ENCODE results near the gene SH3BP2.
A peak's percentile ranks its signal among the peaks of the same experiment; 100 is the strongest.

SH3BP2 gene

GRCh38 chr4:2878346-2878745 lies 85.5 kb downstream of the SH3BP2 start:
- peaks cover 4% of the 10 kb centered on the region for H3K4me1 Mint-ChIP-seq
- TF ChIP-seq, protein P1, sequence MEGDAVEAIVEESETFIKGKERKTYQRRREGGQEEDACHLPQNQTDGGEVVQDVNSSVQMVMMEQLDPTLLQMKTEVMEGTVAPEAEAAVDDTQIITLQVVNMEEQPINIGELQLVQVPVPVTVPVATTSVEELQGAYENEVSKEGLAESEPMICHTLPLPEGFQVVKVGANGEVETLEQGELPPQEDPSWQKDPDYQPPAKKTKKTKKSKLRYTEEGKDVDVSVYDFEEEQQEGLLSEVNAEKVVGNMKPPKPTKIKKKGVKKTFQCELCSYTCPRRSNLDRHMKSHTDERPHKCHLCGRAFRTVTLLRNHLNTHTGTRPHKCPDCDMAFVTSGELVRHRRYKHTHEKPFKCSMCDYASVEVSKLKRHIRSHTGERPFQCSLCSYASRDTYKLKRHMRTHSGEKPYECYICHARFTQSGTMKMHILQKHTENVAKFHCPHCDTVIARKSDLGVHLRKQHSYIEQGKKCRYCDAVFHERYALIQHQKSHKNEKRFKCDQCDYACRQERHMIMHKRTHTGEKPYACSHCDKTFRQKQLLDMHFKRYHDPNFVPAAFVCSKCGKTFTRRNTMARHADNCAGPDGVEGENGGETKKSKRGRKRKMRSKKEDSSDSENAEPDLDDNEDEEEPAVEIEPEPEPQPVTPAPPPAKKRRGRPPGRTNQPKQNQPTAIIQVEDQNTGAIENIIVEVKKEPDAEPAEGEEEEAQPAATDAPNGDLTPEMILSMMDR (IDR thresholded peaks at IDR 0.05), result no peak
- H3K4me3 Mint-ChIP-seq, result no peak overlapping the region
- H3K9me3 Mint-ChIP-seq, result no peaks in the 10 kb centered on the region
- no peaks in the 10 kb centered on the region for H3K27me3 Mint-ChIP-seq (ENCODE audit: low read depth, poor library complexity)
- no peak for DNase-seq
- peaks cover 70% of the 10 kb centered on the region for H3K36me3 Mint-ChIP-seq (ENCODE audit: low read depth)
- peak overlapping the region; percentile 11 for H3K27ac Mint-ChIP-seq

- peaks cover 4% of the 10 kb centered on the region for H3K4me1 Mint-ChIP-seq
- DNase-seq, result no peak
- H3K9me3 Mint-ChIP-seq, result no peaks in the 10 kb centered on the region
- peak overlapping the region; percentile 10 for H3K27ac Mint-ChIP-seq
- H3K4me3 Mint-ChIP-seq, result no peak overlapping the region
- peaks cover 76% of the 10 kb centered on the region for H3K36me3 Mint-ChIP-seq (ENCODE audit: low read depth)
- no peaks in the 10 kb centered on the region for H3K27me3 Mint-ChIP-seq (ENCODE audit: low read depth, poor library complexity)
- TF ChIP-seq, protein P1 (IDR thresholded peaks at IDR 0.05), result no peak
These were observed 86.1 kb downstream of the SH3BP2 start for GRCh38 chr4:2879026-2879425.

- Mint-ChIP-seq H3K4me3 (no peak overlapping the region), H3K36me3 (ENCODE audit: low read depth) (peaks cover 88% of the 10 kb centered on the region), H3K9me3 (no peaks in the 10 kb centered on the region), H3K27ac (no peak overlapping the region), H3K27me3 (ENCODE audit: low read depth, poor library complexity) (no peaks in the 10 kb centered on the region), H3K4me1 (no peaks in the 10 kb centered on the region)
- TF ChIP-seq, protein P1 (IDR thresholded peaks at IDR 0.05), result no peak
- DNase-seq, result no peak
These were observed 88.5 kb downstream of the SH3BP2 start for GRCh38 chr4:2881431-2881830.

DNA sequence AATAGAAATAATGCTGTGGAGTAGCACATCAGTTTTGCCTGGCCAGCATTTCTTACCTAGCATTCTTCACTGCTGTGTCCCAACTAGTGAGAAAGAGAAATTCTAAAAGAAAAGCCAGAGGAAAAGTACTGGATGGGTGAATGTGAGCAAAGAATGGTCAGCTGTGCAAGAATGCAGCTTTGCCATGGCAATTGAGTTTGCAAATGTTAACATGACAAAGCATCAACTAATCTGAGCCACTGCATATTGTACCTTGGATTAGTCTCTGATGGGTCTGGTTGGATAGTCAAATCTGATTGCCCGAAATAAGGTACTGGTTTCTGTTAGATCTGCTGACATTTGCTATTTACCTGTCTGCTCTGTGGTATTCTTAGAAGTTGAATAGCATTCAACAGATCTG lies 89.5 kb downstream of the SH3BP2 start:
- H3K27me3 Mint-ChIP-seq (ENCODE audit: low read depth, poor library complexity), result no peaks in the 10 kb centered on the region
- H3K36me3 Mint-ChIP-seq (ENCODE audit: low read depth), result peaks cover 91% of the 10 kb centered on the region
- H3K4me3 Mint-ChIP-seq, result no peak overlapping the region
- no peaks in the 10 kb centered on the region for H3K4me1 Mint-ChIP-seq
- H3K27ac Mint-ChIP-seq, result no peak overlapping the region
- no peak for DNase-seq
- TF ChIP-seq, protein P1 (IDR thresholded peaks at IDR 0.05), result no peak
- no peaks in the 10 kb centered on the region for H3K9me3 Mint-ChIP-seq

- Mint-ChIP-seq H3K27ac (no peak overlapping the region), H3K4me3 (no peak overlapping the region), H3K36me3 (ENCODE audit: low read depth) (peaks cover 74% of the 10 kb centered on the region), H3K27me3 (ENCODE audit: low read depth, poor library complexity) (no peaks in the 10 kb centered on the region), H3K9me3 (no peaks in the 10 kb centered on the region), H3K4me1 (no peaks in the 10 kb centered on the region)
- TF ChIP-seq, protein P1 (IDR thresholded peaks at IDR 0.05), result no peak
- no peak for DNase-seq
These were observed 93.3 kb downstream of the SH3BP2 start for GRCh38 chr4:2886161-2886560.

GRCh38 chr4:2886622-2887021 lies 93.7 kb downstream of the SH3BP2 start:
- Mint-ChIP-seq H3K4me3 (no peak overlapping the region), H3K9me3 (no peaks in the 10 kb centered on the region), H3K4me1 (no peaks in the 10 kb centered on the region), H3K36me3 (ENCODE audit: low read depth) (peaks cover 69% of the 10 kb centered on the region), H3K27ac (no peak overlapping the region), H3K27me3 (ENCODE audit: low read depth, poor library complexity) (no peaks in the 10 kb centered on the region)
- TF ChIP-seq, protein P1 (IDR thresholded peaks at IDR 0.05), result no peak
- no peak for DNase-seq
